NCI-H2029 treated with DMSO at 0.1 percent for 48 hours (cell line): Measurements from ENCODE around the gene RXRA.

Experiments
- DNase-seq: peaks from one replicate; lab custom pipeline; 2025; lab: John Stamatoyannopoulos, UW

Gene RXRA

DNA sequence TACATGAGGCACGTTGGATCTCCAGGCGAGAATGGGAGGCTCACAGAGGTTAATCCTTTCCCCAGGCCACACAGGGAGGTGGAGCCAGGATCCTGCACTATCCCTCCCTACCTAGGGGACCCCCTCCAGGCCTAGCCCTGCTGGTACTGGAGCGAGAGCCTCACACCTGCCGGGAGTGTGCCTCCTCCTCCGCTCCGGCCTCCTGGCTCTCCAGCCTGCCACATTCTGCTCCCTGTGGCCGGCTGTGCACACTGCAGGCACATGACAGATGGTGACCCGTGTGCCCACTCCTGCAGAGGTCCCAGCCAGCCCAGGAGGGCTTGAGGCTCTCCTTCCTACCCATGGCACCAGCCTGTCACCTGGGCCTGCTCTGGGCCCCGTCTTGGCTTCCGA, 93.4 kb downstream of the RXRA start:
- no peak for DNase-seq

GRCh38 chr9:134420281-134420845, 94.1 kb downstream of the RXRA start:
- no peak for DNase-seq

- no peak for DNase-seq
These were observed 94.7 kb downstream of the RXRA start for GRCh38 chr9:134420974-134421432.

DNA sequence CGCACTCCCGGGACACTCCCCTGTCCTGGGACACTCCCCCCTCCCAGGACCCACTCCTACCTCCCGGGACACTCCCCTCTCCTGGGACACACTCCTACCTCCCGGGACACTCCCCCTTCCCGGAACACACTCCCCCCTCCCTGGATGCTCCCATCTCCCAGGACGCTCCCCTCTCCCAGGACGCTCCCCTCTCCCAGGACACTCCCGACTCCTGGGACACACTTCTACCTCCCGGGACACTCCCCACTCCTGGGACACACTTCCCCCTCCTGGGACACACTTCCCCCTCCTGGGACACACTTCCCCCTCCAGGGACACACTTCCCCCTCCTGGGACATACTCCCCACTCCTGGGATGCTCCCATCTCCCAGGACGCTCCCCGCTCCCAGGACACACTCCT, 95.6 kb downstream of the RXRA start:
- no peak for DNase-seq

DNA sequence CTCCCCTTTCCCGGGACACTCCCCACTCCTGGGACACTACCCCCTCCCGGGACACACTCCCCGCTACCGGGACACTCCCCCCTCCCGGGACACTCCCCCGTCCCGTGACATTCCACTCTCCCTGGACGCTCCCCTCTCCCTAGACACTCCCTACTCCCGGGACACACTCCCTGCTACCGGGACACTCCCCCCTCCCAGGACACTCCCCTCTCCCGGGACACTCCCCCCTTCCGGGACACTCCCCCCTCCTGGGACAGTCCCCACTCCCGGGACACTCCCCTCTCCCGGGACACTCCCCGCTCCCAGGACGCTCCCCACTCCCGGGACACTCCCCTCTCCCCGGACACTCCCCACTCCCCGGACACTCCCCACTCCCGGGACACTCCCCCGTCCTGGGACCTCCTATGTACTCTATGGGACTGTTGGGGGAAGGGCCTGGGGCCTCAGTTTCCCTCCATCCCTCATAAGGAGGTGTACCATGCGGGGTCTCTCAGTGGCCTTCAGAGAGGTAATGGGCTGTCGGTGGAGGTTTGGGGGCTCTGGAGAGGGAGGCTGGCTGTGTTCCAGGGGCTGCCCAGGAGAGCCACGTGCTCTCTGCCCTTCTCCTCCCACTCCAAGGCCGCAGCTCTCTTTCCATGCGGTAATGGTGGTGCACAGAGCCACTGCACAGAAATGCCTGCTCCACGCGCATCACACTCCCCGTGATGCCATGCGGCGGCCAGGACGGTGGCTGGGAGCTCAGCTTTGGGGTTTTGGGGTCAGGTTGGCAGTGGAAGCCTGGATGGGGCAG, 96.2 kb downstream of the RXRA start:
- DNase-seq: no peak

DNA sequence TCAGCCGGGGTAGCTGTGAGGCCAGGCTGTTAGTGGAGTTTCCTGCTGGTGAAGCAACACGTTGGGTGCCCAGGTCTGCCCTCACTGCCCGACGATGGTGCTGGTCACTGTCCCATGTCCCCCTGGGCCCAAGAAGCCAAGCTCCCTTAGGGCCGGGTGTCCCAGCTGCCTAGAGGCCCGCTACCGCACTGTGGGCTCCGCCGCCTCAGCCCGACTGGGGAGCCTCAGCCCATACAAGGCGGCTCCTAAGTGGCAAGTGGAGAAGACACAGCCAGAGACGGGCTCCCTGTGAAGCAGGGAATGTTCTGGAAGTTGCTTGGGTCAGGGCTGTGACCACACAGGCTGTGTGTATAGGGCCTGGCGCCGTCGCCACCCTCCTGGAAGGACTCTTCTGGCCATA, 96.9 kb downstream of the RXRA start:
- DNase-seq: no peak

DNA sequence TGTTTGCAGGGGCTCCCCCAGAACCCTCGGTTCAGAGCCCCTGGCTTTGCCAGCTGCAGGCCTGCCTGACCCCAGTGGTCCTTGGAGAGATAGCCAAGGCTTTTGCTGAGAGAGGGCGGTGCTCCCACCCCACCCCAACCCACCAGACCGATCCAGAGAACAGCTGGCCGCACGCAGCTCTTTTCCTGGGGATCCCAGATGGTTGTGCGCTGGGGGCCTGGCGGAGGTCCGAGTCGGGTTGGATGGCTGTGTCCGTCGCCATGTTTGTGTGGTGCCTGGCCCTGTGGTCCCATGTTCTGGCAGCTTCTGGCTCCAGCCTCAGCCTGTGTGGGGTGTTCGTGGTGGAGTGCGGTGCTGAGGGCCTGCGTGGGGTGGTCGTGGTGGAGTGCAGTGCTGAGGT, 97.5 kb downstream of the RXRA start:
- DNase-seq: no peak

GRCh38 chr9:134424818-134425217, 98.6 kb downstream of the RXRA start:
- no peak for DNase-seq

GRCh38 chr9:134425401-134425800, 99.1 kb downstream of the RXRA start:
- no peak for DNase-seq

- no peak for DNase-seq
These were observed 99.6 kb downstream of the RXRA start for GRCh38 chr9:134425812-134426211.

DNA sequence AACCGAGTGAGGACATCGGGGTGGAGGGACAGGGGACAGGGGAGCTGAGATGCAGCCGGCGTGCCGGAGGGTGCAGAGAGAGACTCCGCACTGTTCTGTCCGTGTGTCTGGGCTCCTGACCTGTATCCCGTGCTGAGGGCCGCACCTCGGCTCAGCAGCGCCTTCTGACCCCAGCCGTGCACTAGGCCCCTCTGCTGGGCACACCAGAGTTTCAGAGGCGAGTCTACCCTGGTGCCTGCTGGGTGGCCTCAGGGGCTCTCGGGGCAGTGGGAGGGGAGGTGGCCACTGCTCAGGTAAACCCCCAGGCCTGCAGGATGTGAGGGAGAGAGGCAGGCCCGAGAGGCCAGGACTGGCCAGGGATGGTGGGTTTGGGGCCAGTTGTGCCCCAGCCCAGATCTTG, 100.2 kb downstream of the RXRA start:
- no peak for DNase-seq

DNA sequence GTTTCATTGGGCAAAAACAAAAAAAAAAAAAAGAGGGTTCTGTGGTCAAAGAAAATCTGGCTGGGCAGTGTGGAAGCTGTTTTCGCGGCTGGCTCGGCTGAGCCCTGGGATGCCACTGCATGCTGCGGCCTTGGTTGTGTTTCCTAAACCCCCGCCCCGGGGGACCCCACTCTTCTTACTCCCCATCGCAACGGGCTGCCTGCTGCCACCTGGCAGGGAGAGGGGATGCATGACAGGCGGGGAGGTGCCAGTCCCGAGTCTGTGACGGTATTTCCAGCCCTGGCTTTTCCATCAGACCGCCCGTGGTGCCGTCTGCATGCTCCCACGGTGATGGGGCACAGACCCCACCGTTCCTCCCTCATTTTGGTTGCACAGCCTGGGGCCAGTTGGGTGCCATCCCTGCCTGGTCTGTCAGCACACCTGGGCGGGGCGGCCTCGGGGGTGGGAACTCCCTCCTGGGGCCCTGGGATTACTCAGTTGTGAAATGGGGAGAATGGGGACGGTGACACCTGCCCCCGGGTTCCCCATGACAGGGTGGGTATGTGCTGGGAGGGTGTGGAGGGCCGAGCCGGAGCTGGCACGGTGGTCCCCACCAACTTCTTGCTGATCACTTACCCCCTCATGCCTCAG, 101.0 kb downstream of the RXRA start:
- no peak for DNase-seq

GRCh38 chr9:134428559-134428958, 102.3 kb downstream of the RXRA start:
- no peak for DNase-seq

- no peak for DNase-seq
These were observed 102.8 kb downstream of the RXRA start for GRCh38 chr9:134429007-134429406.

DNA sequence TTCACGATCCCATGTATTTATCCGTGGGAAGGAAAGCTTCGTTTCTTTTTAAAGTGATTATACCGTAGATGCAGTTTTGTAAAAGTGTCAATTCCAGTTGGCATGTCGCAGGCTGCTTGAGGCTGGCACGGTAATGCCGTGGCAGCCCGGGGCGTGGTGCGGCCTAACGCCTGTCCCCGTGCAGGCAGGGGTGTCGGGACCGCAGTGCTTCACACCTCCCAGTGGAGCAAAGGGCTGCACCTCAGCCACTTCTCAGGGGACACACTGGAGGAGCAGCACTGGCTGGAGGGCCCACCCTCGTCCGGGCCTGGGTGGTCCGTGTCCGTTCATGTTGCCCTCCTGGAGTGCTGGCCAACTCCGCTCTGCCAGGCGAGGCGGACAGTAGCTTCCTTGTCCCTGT, 103.2 kb downstream of the RXRA start:
- DNase-seq: no peak

DNA sequence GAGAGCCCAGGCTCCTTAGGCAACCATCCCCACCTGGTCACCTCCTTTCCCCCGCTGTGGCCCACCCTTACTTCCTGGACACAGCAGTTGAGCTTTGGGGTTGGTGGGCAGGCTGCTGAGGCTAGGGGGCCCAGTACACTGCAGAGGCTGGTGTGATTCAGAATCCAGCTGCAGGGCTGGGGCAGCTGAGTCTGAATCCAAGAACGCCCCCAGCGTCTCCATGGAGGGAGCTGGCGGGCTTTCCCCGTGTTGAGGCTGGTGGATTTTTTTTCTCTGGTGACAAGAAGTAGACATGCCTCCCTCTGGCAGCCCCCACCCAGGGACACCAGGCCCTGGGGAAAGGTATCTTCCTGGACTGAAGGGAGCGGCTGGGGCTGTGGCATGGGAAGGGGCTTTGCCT, 104.8 kb downstream of the RXRA start:
- DNase-seq: no peak

DNA sequence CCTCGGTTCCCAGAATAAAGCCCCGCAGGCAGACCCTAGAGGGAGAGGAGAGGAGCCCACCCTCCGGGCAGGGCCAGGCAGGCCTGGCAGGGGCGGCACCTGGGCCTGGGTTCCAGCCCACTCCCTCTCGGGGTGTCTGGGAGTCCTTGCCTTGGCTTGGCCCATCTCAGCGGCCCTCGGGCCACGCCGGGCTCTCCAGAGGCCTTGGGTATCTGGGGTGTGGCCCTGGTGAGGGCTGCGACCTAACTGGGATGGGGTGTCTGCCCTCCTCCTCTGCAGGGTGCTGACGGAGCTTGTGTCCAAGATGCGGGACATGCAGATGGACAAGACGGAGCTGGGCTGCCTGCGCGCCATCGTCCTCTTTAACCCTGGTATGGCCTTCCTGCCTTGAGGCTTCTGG, 105.4 kb downstream of the RXRA start:
- DNase-seq: no peak

DNA sequence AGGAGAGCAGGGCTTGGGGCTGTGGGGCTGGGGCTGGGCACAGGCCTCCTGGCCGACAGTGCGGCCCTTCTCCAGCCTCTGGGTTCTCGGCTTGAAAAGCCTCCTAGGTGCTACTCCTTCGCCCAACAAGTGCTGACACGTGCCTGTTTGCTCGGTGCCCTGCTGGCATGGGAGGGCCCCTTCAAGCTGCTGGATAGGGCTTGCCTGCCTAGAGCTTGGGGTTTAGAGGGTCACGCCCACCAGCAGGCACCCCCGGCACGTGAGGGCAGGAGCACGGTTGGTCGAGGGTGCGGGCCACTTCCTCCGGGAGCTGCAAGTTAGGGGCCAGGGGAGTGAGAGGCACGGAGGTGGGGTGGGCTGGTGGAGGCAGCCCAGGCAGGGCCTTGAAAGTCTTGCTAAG, 106.2 kb downstream of the RXRA start:
- no peak for DNase-seq

GRCh38 chr9:134433101-134433500, 106.8 kb downstream of the RXRA start:
- DNase-seq: no peak

GRCh38 chr9:134433909-134434882, 107.9 kb downstream of the RXRA start:
- DNase-seq: no peak

DNA sequence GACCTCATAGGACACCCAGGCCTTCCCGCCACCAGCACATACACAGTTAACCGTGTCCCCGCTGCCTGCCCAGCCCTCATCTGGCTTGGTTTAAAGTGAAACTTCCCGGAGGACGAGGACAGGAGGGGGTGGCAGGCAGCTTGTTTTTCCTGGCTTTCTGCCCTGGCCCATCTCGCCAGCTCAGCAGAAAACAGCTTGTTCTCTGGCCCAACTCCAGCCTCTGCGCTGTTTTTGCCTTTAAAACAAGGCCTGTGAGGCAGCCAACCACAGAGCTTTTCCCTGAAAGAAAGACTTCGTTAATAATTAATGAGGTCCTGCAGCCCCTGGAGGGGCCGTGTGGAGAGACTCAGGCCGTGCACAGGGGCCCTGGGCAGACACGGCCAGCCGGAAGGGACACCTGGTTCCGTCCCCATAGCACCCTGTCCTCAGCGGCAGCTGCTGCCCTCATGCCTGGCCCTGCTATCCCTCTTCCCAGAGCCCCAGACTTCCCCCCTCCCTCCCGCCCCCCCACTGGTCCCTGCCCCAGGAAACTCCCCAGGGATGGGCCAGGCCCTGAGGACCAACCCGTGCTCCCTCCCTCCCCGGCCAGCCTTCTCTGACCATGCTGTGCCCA, 108.7 kb downstream of the RXRA start:
- peak; percentile 87 for DNase-seq
